ENCODE measurements around the gene GPR132.

Gene GPR132

GRCh38 chr14:105061428-105062047, 3.7 kb downstream of the GPR132 start:
- DNase-seq (ENCODE audit: low read depth in 2 of 2): peak; percentile 37 to 42

DNA sequence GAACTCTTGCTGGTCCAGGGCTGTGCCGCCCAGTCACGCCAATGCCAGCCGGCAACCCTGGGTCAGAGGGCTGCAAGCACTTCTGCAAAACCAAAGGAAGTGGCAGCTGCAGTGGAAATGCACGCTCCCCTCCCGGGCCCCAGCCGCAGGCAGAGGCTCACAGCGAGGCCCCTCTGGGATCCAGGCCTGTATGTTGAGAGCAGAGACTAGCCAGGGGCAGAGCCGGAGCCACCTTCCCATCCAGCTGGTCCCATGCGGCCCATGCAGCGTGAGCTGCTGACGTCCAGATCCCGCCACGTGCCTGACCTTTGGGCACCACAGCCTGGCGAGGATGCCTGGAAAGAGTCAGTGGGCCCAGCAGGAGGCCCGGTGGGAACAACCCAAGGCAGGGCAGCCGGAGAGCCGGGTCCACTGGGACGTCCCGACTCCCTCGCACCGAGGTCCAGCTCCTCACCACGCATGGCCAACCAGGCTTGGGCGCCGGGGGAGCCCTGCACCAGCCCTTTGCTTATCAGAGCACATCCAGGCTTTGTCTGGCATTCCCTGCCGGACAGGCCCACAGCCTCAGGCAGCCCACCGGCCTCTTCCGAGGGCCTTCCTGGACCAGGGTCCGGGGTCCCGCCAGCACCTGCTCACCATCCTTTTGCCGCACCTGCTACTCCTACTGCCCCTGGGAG, 4.3 kb downstream of the GPR132 start:
- no peak for DNase-seq (ENCODE audit: low read depth in 2 of 2)

GRCh38 chr14:105059925-105060565, 5.2 kb downstream of the GPR132 start:
- no peak for DNase-seq (ENCODE audit: low read depth in 2 of 2)

DNA sequence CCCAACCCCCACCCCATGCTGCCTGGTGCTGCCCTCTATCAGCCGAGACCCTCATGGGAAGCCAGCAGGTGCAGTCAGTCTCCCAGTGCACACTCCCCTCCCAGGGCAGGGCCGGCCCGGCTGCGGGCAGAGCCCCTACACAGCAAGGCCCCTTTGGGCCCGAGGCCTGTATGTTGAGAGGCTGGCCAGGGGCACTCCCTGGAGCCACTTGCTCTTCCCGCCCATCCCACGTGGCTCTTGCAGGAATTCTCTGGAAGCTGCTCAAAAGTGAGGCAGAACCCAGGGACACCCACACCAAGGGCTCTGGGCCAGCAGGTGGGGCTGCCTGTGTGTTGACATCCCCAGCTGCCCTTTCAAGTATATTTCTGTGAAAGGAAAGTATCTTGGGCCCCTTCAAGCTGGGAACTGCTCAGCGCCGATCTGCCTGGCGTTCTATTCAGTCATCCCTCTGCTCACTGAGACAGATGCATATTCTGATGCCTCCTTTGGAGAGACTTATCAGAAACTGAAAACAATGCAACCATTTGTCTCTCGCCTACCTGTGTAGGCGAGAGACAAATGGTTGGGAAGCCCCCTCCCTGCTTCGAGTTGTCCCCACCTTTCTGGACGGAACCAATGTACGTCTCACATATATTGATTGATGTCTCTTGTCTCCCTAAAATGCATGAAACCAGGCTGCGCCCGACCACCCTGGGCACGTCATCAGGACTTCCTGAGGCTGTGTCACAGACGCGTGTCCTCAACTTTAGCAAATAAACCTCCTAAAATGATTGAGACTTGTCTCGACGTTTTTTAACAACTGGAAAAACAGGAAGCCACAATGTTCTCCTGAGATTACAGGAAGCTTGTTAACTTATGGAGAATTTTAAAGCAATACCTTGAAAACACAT, 6.0 kb downstream of the GPR132 start:
- peak in 1 of 2 donors; percentile 34 for DNase-seq (ENCODE audit: low read depth in 2 of 2)

DNA sequence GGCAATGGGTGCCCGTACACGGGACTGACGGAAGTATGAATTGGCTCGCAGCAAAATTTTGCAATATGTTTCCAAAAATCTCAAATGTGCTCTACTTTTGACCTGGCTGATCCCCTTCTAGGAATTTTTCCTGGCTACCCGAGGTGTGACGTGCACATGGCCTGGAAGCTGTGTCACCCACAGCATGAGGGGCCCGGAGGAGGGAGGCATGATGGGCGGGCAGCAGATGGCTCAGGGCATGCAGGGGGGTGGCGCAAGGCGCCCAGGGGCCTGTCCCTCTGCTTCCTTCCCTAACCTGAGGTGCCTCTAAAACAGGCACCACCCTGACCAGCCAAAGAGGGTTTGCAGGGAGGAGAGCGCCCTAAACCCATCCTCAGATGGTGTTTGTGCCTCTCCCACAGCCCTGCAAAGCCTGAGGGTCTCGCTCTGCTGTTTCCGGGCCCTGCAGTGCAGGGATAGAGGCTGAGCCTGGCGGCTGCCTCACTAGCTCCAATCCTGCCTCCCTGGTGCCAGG, 6.7 kb downstream of the GPR132 start:
- no peak for DNase-seq (ENCODE audit: low read depth in 2 of 2)

GRCh38 chr14:105056303-105056831, 8.9 kb downstream of the GPR132 start:
- DNase-seq (ENCODE audit: low read depth in 2 of 2): no peak

DNA sequence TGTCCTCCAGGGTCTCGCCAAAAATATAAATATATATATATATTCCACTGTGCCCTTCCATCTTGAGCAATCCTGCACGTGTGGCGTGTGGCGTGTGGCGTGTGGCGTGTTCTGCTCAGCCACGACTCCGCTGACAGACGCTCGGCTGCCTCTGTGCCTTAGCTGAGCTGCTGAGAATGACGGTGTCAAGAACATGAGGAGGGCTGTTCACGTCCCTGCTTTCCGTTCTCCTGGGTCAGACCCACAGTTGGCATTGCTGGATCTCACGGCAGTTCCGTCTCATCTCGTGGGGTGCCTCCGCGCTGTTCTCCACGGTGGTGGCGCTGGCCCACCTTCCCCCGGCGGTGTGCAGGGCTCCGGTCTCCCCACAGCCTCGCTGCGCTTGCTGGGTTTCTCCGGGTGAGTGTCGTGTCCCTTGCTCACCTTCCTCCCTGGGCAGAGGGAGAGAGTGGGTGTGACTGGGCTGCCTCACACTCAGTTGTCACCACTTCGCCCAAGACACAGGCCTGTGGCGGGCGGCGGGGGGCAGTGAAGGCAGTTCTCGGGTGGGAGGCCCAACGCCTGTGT, 9.4 kb downstream of the GPR132 start:
- DNase-seq (ENCODE audit: low read depth in 2 of 2): no peak

DNA sequence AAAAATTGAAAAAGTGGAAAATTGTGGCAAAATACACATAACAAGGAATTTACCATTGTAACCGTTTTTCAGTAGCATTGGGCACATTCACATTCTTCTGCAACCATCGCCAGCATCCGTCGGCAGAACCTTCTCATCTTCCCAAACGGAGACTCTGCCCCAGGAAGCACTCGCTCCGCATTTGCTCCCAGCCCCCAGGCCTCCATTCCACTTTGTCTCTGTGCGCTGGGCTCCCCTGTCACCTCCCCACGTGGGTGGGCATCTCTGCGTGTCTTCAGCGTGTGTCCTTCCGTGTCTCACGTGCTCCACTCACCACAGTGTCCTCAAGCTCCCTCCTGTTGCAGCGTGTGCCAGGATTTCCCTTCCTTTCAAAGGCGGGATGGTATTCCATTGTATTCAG, 9.9 kb downstream of the GPR132 start:
- DNase-seq (ENCODE audit: low read depth in 2 of 2): no peak

- no peak for DNase-seq (ENCODE audit: low read depth in 2 of 2)
Observed at GRCh38 chr14:105053996-105054395, 11.2 kb downstream of the GPR132 start.

DNA sequence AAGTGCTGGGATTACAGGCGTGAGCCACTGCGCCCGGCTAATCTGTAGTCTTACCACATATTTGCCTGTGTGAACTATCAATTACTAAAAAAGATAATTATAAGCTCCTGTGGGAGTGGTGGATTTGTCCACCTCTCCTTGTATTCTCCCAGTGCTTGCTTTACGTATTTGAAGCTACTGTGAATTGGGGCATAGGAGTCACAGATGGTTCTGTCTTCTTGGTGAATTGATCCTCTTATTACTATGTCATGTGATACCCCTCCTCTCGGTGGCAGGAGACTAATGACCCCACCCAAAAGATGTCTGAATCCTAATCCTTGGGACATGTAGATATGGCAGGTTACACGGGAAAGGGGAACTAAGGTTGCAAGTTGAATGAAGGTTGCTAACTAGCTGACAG, 11.8 kb downstream of the GPR132 start:
- DNase-seq (ENCODE audit: low read depth in 2 of 2): no peak

- no peak for DNase-seq (ENCODE audit: low read depth in 2 of 2)
Observed at GRCh38 chr14:105052110-105052458, 13.1 kb downstream of the GPR132 start.

DNA sequence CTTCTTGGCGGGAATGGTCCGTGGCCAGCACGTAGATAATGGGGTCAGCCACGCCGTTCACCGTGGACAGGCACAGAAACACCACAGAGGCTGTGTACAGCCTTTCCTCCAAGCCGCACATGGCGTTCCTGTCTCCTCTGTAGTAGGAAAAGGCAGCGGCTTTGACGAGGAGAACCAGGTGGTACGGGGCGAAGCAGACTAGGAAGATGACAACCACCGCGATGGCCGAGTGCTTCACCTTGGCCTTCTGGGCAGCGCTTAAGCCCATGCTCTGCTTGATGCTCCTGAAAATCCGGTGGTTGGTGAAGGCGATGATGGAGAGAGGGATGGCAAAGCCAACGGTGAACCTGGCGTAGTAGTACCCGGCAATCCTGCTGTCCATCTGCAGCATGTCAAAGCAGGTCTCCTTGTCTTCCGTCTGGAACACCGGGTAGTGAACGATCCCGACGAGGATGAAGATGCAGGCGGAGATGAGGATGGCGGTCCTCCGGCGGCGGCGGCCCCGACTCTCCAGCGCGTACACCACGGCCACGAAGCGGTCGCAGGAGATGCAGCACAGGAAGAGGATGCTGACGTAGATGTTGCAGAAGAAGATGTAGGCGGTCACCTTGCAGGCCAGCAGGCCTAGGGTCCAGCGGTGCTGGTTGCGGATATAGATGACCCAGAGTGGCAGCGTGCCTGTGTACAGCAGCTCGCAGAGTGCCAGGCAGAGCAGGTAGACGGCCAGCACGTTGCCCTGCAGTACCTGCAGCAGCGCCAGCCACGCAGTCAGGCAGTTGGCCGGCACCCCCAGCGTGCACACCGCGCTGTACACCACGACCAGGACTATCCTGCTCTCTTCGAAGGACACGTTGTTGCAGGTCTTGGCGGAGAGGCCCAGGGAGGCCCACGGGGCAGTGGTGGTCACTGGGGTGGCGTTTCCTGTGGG, 13.8 kb downstream of the GPR132 start:
- no peak for DNase-seq (ENCODE audit: low read depth in 2 of 2)

- no peak for DNase-seq (ENCODE audit: low read depth in 2 of 2)
Observed at GRCh38 chr14:105050551-105050897, 14.7 kb downstream of the GPR132 start.

DNA sequence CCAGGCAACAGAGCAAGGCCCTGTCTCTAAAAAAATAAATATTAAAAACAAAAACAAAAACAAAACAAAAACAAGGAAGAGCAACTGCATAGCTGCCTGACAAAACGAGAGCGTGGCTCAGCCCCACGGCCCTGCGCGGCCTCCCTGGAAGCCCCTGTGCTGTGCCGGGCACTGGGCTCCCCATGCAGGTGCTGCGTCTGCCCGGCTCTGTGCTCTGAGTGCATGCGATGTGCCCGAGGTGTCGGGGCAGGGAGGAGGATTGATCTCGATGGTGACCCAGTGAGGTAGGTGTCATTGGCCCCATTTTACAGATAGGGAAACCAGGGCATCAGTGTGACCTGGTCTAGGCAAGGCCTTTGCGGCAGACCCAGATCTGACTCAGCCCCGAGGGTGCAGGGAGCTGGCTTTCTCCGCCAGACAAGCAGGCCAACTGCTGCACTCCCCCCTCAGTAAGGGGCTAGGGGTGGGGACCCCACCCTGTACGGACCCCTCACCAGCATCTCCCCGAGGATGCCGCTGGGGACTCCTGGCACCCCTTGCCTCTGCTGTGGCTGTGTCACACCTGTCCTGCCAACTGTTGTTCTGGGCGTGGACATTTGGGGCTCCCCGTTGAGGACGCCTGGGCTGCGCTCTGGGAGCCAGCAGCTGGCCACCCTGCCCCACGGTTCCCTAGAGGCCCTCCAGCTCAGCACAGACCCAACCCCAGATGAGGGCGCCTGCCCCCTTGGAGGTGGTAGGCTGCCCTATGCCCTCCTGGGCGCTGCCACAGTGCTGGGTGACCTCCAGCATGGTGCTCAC, 15.3 kb downstream of the GPR132 start:
- no peak for DNase-seq (ENCODE audit: low read depth in 2 of 2)

DNA sequence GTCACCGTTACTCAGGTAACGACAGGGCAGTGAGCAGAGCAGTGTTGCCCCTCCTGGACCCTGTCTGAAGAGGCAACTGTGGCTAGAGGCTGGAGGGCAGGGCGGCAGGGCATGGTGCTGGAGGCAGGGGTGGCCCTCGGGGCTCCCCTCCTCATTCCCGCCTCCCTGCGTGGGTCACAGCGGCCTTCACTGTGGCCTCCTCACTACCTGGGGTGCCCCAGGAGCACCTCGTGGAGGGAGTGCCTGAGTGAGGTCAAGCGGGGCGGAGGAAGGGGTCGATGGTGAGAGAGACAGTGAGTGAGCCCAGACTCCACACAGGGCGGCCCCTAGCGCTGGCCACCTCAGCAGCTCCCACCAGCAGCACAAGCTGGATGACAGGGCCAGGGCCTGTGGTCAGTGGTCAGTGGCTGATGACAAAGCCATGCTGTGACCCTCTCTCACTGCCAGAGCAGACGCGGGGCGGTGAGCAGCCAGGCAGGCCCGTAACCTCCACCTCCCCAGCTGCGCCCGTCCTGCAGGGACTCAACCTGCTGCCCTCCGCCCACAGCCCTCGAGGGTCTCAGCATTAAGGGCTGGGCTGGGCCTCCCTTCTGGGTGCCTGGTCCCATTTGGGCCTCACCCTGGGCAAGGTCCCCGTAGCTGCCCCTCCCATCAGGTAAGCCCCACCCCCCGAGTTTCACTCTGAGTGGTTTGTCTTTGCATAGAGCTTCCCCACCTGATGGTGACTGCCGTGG, 17.8 kb downstream of the GPR132 start:
- no peak for DNase-seq (ENCODE audit: low read depth in 2 of 2)

GRCh38 chr14:105046891-105047282, 18.3 kb downstream of the GPR132 start:
- no peak for DNase-seq (ENCODE audit: low read depth in 2 of 2)

DNA sequence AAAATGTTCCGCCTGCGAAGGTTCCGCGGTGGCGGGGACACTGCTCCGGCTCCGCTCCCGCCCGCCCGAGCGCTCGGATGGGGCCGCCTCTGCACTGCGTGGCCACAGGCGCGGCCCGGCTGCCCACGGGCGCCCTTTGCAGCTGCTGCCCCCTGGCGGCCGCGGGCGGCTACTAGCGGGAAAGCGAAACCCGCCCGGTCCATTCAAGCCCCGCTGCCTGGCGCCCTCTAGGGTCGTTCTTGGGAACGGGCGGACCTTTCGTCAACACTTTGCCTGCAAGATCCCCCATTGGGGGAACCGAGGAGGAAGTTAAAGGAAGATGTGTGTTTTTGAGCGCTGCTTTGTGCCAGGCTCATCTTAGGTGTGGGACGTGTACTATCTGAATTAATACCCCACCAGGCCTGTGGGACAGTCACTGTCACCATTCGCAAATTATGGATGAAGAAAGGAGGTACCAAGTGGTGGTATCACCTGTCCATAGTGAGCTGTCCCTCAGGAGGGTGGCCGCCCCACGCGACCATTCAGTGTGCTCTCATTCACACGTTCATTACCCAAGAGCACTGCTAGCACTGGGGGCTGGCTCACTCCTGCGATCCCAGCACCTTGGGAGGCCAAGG, 19.4 kb downstream of the GPR132 start:
- peak; percentile 74 to 82 for DNase-seq (ENCODE audit: low read depth in 2 of 2)

GRCh38 chr14:105043641-105044040, 21.6 kb downstream of the GPR132 start:
- no peak for DNase-seq (ENCODE audit: low read depth in 2 of 2)

DNA sequence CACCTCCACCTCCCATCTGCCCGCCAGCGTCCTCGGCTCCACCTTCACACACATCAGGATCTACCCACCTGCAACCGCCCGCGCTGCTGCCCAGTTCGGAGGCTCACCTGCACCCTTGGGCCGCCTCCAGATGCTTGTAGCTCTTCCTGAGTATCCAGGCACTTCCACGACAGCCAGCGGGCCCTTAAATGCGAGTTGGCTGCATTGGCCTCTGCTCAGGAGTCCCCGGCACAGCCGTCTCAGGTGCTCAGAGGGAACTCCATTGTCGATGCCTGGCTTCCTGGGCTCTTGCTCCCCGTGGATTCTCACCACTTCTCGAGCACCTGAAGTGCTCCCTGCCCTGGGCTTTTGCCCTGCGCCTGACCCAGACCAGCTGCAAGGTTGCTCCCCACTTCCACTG, 22.4 kb downstream of the GPR132 start:
- DNase-seq (ENCODE audit: low read depth in 2 of 2): no peak
